B cell (primary cell): ENCODE data around the gene RGSL1. TPM values are rescaled to one million over a fixed set of nuclear protein-coding genes. Genes with fewer than 3 reads are reported as not detected.

Experiments
- ATAC-seq: fragments of 200-7000 bp; cut with Tn5 transposase; one replicate; pipeline ENCODE4 v1.10.0; 2021; ENCODE audit warnings: low read depth, mild to moderate bottlenecking, moderate number of reproducible peaks, moderate library complexity
- CTCF ChIA-PET: fragments of 350-600 bp; sonication (Branson Sonifier 250); formaldehyde crosslinking; loops from one replicate; lab custom pipeline; 2021; ENCODE audit warnings: antibody characterized with exemption, inconsistent platforms; lab: Charles Lee
- POLR2A ChIA-PET: fragments of 350-600 bp; sonication (Branson Sonifier 250); formaldehyde crosslinking; loops from one replicate; lab custom pipeline; 2021; ENCODE audit warnings: antibody characterized with exemption; lab: Charles Lee
- DNase-seq: peaks from one replicate; pipeline ENCODE4 v3.0.0; 2013
- H2AFZ ChIP-seq: 2 replicates; pipeline ENCODE4 v1.6.1; 2012; ENCODE audit warnings: mild to moderate bottlenecking, low read depth, low read length; ENCODE audit not compliant: insufficient read depth, poor library complexity, severe bottlenecking
- H3K27ac ChIP-seq, 2 donors: 1 replicate in 1 of 2; 2 replicates in 1 of 2; pipeline ENCODE4 v1.5.1; 2012 to 2013; ENCODE audit warnings: low read length in 2 of 2, mild to moderate bottlenecking in 2 of 2, moderate library complexity in 1 of 2
- H3K27me3 ChIP-seq, 4 experiments: fragments of 200-600 bp in 1 of 4; sonication (generic) in 1 of 4; replicated peaks in 1 of 4; 1 replicate in 2 of 4; 2 replicates in 2 of 4; pipeline versions ENCODE4 v1.6.1 to v1.7.0; 2013 to 2016; ENCODE audit warnings: low read length in 3 of 4, mild to moderate bottlenecking in 2 of 4, mixed read lengths in 1 of 4, moderate library complexity in 1 of 4; ENCODE audit not compliant: insufficient read depth in 4 of 4, control insufficient read depth in 3 of 4; ENCODE audit errors: control extremely low read depth in 1 of 4
- H3K36me3 ChIP-seq, 2 experiments: replicated peaks in 1 of 2; 1 replicate in 1 of 2; 2 replicates in 1 of 2; pipeline versions ENCODE4 v1.6.1 to v1.7.1; 2013; ENCODE audit warnings: low read length in 1 of 2; ENCODE audit not compliant: insufficient read depth in 2 of 2, control insufficient read depth in 1 of 2; ENCODE audit errors: control extremely low read depth in 1 of 2, extremely low read depth in 1 of 2
- H3K4me1 ChIP-seq, 2 donors: fragments of 200-600 bp in 1 of 2; sonication (generic) in 1 of 2; 1 replicate in 1 of 2; 2 replicates in 1 of 2; pipeline versions ENCODE4 v1.5.1 to v1.6.1; 2013 to 2017; ENCODE audit warnings: low read length in 2 of 2; ENCODE audit not compliant: control insufficient read depth in 2 of 2, insufficient read depth in 2 of 2
- H3K4me2 ChIP-seq: replicated peaks from 2 replicates; pipeline ENCODE3; 2012; ENCODE audit warnings: mild to moderate bottlenecking, low read depth, low read length; ENCODE audit not compliant: poor library complexity, severe bottlenecking
- H3K4me3 ChIP-seq, 5 experiments: fragments of 200-600 bp in 1 of 5; sonication (generic) in 1 of 5; 1 replicate in 3 of 5; 2 replicates in 2 of 5; pipeline versions ENCODE4 v1.5.1 to v1.7.0; 2011 to 2016; ENCODE audit warnings: low read length in 4 of 5, mild to moderate bottlenecking in 4 of 5, low read depth in 2 of 5, control low read depth in 1 of 5, moderate library complexity in 1 of 5; ENCODE audit not compliant: insufficient read depth in 1 of 5; ENCODE audit errors: control extremely low read depth in 1 of 5, extremely low read depth in 1 of 5
- H3K79me2 ChIP-seq: fragments of 200-600 bp; sonication (generic); one replicate; pipeline ENCODE4 v1.6.0; 2016; ENCODE audit warnings: low read length; ENCODE audit not compliant: control insufficient read depth, insufficient read depth
- H3K9ac ChIP-seq: fragments of 200-600 bp; sonication (generic); 2 replicates; pipeline ENCODE4 v1.6.1; 2017; ENCODE audit warnings: mild to moderate bottlenecking, low read length, moderate library complexity
- H3K9me3 ChIP-seq, 3 donors: one replicate each; pipeline versions ENCODE4 v1.6.1 to v1.7.1; 2013; ENCODE audit warnings: low read length in 2 of 3; ENCODE audit not compliant: control insufficient read depth in 2 of 3, insufficient read depth in 1 of 3; ENCODE audit errors: control extremely low read depth in 1 of 3
- H4K20me1 ChIP-seq: 2 replicates; pipeline ENCODE4 v1.6.0; 2012; ENCODE audit warnings: mild to moderate bottlenecking, low read length; ENCODE audit not compliant: insufficient read depth, control insufficient read depth, poor library complexity, severe bottlenecking
- H3K27ac Mint-ChIP-seq: one replicate; pipeline ENCODE4 v1.8.0; 2021; ENCODE audit warnings: mixed read lengths
- H3K27me3 Mint-ChIP-seq: one replicate; pipeline ENCODE4 v1.8.0; 2021; ENCODE audit warnings: mixed read lengths
- H3K4me1 Mint-ChIP-seq: one replicate; pipeline ENCODE4 v1.8.0; 2021; ENCODE audit warnings: mixed read lengths
- H3K4me3 Mint-ChIP-seq: one replicate; pipeline ENCODE4 v1.8.0; 2021; ENCODE audit warnings: mixed read lengths
- H3K9me3 Mint-ChIP-seq: one replicate; pipeline ENCODE4 v1.8.0; 2022; ENCODE audit warnings: mixed read lengths; ENCODE audit not compliant: insufficient read depth
- EZH2 ChIP-seq: IDR thresholded peaks from 2 replicates; pipeline ENCODE4 v1.6.1; 2012; ENCODE audit warnings: borderline replicate concordance, low read depth, mild to moderate bottlenecking, moderate library complexity, low read length; ENCODE audit not compliant: insufficient read depth, poor library complexity, severe bottlenecking
- WGBS: methylation state at CpG from one replicate; pipeline ENCODE4 v1.1.5; 2013; ENCODE audit warnings: missing lambda C conversion rate; ENCODE audit not compliant: insufficient coverage; 5-methylcytosine and 5-hydroxymethylcytosine counted together
- intact Hi-C: fragments of 100-400 bp; cut with micrococcal nuclease; formaldehyde crosslinking; loops from one replicate; pipeline ENCODE4 v1.10.0; 2022
- polyA plus RNA-seq: library from polyadenylated mRNA; depleted of rRNA; stranded (reverse); fragments of >200 nt; gene quantifications from 2 replicates; pipeline ENCODE4 v1.2.3, GENCODE V29; 2012
- total RNA-seq, 2 donors: library from RNA; stranded (reverse); fragments of 120-200 nt in 1 of 2; gene quantifications; 1 replicate in 1 of 2; 2 replicates in 1 of 2; pipeline versions ENCODE4 v1.2.3 to v1.2.4, GENCODE V29; 2013 to 2022
- TF ChIP-seq, protein P1 (sequence below): fragments of 200-600 bp; IDR thresholded peaks from one replicate; pipeline ENCODE4 v1.8.0; 2022; ENCODE audit warnings: antibody characterized with exemption, mild to moderate bottlenecking

The RGSL1 gene
- total and polyA plus RNA-seq, 2 donors (not counting 1 experiment from before 2014, with no cell fraction given) = not detected

DNA sequence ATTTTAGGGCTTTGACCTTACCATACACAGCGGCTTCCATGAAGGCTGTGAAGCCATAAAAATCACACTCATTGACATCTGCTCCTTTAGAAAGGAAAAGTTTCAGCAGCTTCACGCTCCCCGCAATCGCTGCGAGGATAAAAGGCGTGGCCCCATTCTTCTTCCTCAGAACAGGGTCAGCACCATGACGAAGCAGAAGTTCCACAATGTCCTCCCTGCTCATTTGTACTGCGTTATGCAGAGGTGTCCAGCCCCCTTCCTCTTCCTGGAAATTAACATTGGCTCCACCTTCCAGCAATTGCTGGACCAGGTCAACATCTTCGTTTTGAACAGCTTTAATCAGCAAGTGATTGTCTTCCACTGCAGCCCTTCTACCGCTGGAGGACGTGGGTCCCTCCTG is 136.4 kb downstream of the RGSL1 start:
- peaks cover 10% of the 10 kb centered on the region for H4K20me1 ChIP-seq
- no peak overlapping the region for H3K9ac ChIP-seq
- intact Hi-C loops = no loop called here
- no peaks in the 10 kb centered on the region for H3K27me3 ChIP-seq
- TF ChIP-seq, protein P1, sequence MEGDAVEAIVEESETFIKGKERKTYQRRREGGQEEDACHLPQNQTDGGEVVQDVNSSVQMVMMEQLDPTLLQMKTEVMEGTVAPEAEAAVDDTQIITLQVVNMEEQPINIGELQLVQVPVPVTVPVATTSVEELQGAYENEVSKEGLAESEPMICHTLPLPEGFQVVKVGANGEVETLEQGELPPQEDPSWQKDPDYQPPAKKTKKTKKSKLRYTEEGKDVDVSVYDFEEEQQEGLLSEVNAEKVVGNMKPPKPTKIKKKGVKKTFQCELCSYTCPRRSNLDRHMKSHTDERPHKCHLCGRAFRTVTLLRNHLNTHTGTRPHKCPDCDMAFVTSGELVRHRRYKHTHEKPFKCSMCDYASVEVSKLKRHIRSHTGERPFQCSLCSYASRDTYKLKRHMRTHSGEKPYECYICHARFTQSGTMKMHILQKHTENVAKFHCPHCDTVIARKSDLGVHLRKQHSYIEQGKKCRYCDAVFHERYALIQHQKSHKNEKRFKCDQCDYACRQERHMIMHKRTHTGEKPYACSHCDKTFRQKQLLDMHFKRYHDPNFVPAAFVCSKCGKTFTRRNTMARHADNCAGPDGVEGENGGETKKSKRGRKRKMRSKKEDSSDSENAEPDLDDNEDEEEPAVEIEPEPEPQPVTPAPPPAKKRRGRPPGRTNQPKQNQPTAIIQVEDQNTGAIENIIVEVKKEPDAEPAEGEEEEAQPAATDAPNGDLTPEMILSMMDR = no peak
- TF ChIP-seq EZH2 = no peak
- H3K4me3 ChIP-seq = no peak overlapping the region
- 98% methylated on average over 10 of the region's 11 CpGs for WGBS
- peaks cover 49% of the 10 kb centered on the region for H3K4me1 Mint-ChIP-seq
- no peaks in the 10 kb centered on the region for H3K27me3 Mint-ChIP-seq
- ATAC-seq (no peak), DNase-seq (no peak)
- H3K36me3 ChIP-seq = peaks cover 0 to 38% of the 10 kb centered on the region in 2 experiments
- peaks cover 28 to 32% of the 10 kb centered on the region in 2 donors for H3K4me1 ChIP-seq
- H3K79me2 ChIP-seq = peaks cover 46% of the 10 kb centered on the region
- H3K4me3 Mint-ChIP-seq = no peak overlapping the region
- ChIA-PET POLR2A (no interaction called here), CTCF (interaction anchor here (1.6 to 24.5 kb wide), 3 partner anchors 9 to 200 kb away, joined by 8 to 989 read pairs (median 27); partner anchors contain the start of gene NPL)
- H3K4me2 ChIP-seq = no peak overlapping the region
- no peak overlapping the region for H2AFZ ChIP-seq
- peaks cover 0 to 5% (median 1%) of the 10 kb centered on the region in 3 donors for H3K9me3 ChIP-seq
- H3K27ac ChIP-seq = no peak overlapping the region
- H3K9me3 Mint-ChIP-seq = no peaks in the 10 kb centered on the region
- no peak overlapping the region for H3K27ac Mint-ChIP-seq

GRCh38 chr1:182587093-182587492 is 137.1 kb downstream of the RGSL1 start:
- no peak overlapping the region for H2AFZ ChIP-seq
- Mint-ChIP-seq H3K27me3 (no peaks in the 10 kb centered on the region), H3K4me1 (peaks cover 49% of the 10 kb centered on the region), H3K4me3 (no peak overlapping the region), H3K9me3 (no peaks in the 10 kb centered on the region), H3K27ac (no peak overlapping the region)
- ChIA-PET POLR2A (interaction anchor here (0.7 to 0.8 kb wide), 2 partner anchors 12 to 295 kb away, joined by 3 to 4 read pairs; no protein-coding TSS in a partner anchor), CTCF (interaction anchor here (1.6 to 24.5 kb wide), 3 partner anchors 8 to 199 kb away, joined by 8 to 989 read pairs (median 27); partner anchors contain the start of gene NPL)
- no peak overlapping the region for H3K27ac ChIP-seq
- no peak overlapping the region for H3K9ac ChIP-seq
- peaks cover 0 to 5% (median 1%) of the 10 kb centered on the region in 3 donors for H3K9me3 ChIP-seq
- intact Hi-C loops = no loop called here
- no peak overlapping the region for H3K4me2 ChIP-seq
- TF ChIP-seq, protein P1 = no peak
- no peak for TF ChIP-seq EZH2
- DNase-seq (no peak), ATAC-seq (no peak)
- H3K4me1 ChIP-seq = peaks cover 28 to 32% of the 10 kb centered on the region in 2 donors
- peaks cover 10% of the 10 kb centered on the region for H4K20me1 ChIP-seq
- H3K36me3 ChIP-seq = peaks cover 0 to 31% of the 10 kb centered on the region in 2 experiments
- H3K4me3 ChIP-seq = no peak overlapping the region
- no CpG with 5 or more reads among the region's 1 CpG for whole genome bisulfite sequencing
- H3K79me2 ChIP-seq = peaks cover 46% of the 10 kb centered on the region
- no peaks in the 10 kb centered on the region for H3K27me3 ChIP-seq
